NCI-H1930 (cell line): ENCODE measurements around the gene FAM241A.
A peak's percentile ranks its signal among the peaks of the same experiment; 100 is the strongest.
"Not testable (repeated sequence)": the region's sequence is repeated elsewhere in the genome, so short reads cannot be mapped to it uniquely, and the experiment has no call there.

Experiments
- DNase-seq, 2 experiments: peaks; one replicate each; lab custom pipeline; 2025; lab: John Stamatoyannopoulos, UW

The FAM241A gene

DNA sequence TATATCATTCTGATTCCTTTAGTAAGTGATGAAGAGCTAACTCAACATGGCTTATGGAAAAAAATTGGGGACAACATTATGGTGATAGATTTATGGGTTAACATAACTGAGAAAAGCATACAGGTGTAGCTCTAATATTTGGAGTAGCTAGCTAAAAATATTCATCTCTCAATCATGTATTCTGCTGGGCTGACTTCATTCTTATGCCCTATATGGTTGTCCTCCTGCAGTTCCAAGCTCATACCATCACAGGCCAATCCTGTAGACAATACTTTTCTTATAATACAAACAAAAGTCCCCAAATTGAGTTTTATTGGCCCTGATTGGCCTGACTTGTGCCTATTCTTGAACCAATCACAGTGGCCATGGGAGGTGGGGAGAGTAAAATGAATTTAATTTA is 6.7 kb upstream of the FAM241A start:
- DNase-seq: no peak

DNA sequence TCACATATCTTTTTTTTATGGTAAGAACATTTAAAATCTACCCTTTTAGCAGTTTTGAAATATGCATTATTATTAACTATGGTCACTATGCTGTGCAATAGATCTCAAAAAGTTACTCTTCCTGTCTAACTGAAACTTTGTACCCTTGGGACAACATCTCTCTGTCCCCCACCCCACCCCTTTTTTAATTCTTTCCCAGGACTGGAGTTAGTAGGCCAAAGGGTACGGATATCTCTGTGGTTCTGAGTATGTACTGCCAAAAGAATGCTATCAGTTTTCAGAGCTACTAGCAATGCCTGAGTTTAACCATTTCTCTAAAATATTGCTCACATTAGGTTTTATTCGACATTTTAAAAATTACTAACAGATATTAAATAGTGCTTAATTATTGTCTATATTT is 4.7 kb upstream of the FAM241A start:
- DNase-seq: no peak

DNA sequence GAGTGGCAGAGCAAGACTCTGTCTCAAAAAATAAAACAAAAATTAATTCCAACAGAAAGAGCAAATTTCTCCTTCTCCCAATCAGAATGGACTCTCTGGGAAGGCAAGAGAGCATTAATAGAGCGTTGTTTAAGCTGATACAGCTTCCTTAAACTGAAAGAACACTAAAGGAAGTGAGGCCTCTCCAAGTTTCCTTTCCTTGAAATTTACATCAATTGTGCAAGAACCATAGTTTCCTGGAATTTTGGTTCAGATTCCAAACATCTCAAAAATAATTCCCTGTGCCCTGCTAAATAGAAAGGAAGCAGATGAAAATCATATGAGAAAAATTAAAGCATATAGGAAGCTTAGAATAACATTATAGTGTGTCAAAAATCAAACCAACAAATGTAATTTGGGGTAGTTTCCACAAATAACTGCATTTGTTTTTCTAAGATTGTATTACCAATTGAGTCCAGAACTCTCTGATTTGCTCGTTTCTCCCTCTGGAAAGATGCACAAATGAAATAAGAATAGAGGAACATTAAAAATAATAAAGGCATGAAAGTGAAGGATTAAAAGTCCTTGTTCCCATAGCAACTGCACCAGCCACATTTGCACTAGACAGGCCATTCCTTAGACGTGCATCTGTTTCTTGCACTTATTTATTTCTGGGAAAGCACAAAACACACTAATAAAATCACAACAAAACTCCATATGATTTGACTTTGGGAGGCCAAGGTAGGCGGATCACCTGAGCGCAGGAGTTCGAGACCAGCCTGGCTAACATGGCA is 3.7 kb upstream of the FAM241A start:
- DNase-seq: no peak

DNA sequence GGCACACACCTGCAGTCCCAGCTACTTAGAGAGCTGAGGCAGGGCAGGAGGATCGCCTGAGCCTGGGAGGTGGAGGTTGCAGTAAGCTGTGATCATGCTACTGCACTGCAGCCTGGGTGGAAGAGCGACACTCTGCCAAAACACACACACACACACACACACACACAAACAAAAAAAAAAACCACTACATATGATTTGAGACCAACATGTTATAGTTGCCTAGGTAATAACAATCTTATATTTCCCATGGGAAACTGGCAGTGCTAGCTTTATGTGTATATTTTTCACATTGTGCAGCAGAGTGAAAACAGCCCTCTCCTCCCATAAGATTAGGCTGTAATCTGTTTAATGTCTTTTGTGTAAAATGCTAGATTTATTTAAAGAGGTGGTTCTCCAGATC is 3.1 kb upstream of the FAM241A start:
- DNase-seq: no peak

DNA sequence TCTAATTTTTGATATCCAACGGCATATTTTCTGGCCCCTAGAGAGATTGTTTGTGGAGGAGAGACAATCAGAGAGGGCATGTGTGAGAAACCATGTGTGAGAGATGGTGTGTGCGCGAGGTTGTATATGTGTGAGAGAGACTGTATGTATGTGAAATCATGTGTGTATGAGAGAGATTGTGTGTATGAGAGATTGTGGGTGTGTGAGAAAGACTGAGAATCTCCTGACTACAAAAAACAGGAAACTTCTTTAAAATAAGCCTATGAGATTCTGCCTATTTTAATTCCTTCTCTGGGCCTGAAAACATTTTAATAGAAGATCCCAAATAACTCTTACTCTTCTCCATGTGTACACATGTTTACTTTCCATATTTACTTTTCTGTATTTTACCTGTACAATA is 1.5 kb upstream of the FAM241A start:
- DNase-seq: no peak

DNA sequence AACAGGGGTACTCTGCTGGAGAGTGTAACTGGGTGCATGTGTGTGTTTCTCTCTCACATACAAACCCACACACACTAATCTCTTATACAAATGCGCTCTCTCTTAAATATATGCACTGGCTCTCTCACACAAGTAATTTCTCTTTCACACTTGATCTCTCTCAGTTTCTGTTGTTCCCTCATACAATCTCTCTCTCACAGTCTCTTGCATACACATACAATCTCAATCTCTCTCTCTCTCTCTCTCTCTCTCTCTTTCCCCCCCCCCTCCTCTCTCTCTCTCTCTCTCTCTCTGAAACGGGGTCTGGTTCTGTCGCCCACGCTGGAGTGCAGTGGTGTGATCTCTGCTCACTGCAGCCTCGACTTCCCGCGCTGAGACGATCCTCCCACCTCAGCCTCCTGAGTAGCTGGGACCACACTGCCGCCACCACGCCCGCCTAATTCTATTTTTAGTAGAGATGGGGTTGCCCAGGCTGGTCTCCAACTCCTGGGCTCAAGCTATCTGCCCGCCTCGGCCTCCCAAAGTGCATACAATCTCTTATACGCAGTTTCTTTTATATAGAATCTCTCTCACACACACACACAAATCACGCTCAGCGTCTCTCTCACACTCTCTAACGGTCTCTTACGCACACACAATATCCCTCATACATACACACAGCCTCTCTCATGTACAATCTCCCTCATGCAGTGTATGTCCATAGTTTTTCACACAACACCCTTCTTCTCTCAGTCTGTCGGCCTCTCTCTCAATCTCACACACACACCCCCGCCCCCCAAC is 518 bp upstream of the FAM241A start:
- DNase-seq: no peak

DNA sequence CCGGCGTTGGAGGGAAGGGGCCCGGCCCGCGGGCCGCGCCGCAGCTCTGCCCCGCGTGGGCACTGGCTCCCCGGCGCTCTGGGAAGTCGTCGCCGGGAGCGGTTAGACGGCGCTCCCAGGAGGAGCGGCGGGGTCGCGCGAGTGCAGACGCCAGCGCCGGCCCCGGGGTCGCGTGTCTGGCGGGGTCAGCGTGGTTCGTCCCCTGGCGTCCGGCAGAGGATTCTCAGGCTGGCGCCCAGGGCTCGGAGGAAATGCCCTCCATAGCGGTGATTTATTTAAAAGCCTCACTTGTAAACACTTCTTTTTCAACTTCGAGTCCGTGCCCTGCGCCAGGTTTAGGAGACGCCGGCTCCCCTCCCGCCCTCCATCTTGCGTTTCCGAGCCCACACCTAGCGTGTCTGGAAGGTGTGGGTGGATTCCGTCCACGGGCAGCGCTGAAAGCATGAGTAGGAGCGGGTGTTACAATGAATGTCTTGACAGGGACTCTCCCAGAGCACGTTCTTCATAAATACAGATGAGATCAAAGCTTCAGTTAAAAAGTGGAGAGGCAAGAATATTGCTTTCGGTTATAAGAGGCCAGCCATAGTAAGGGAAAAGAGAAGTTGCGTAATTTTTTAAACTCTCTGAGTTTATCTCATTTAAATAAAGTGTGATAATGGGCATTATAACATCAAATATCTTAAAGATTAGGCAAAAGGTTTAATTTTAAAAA is 692 bp downstream of the FAM241A start:
- DNase-seq: peak in 1 of 2 experiments; percentile 2

DNA sequence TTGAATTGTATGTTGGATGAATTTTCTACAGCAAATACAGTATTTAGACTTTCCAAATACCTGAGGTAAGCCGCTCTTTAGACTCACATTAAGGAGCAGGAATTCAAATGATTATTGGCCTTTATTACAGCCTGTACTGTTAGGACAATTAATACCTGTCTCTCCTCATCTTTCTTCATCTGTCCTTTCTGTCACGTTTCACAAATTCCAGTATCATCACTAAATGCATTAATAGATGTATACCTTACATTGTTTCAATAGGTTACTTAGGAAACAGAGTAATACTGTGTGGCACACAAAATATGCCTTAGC is 1.2 kb downstream of the FAM241A start:
- no peak for DNase-seq

DNA sequence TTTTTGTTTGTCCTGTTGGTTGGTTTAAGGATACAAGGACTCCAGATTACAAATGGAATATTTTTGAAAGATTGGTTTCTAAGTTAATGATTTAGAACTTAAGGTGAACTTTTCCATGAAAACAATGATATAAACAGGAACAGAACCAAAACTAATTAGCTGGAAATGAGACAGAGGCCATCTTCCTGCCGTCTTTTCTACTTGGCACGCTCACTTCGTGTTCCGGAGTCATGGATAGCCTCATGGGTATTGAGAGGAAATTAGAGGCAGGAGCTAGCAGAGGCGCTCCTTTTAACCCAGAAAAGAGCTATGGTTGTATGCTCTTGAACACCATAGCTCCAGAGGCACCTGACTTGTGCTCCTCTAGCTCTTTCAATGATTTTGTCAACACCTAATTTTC is 2.4 kb downstream of the FAM241A start:
- no peak for DNase-seq

DNA sequence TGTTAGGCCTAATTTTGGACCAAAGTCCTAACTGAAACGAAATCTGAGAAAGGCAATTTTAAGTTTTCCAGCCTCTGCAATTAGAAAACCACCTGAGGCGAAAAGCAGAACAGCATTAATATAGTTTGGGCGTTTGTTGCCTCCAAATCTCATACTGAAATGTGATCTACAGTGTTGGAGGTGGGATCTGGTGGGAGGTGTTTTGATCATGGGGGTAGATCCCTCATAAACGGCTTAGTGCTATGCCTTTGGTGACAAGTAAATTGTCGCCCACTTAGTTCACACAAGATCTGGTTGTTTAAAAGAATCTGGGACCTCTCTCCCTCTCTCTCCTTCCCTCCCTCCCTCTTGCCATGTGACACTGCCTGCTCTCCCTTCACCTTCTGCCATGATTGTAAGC is 5.7 kb downstream of the FAM241A start:
- DNase-seq: no peak

DNA sequence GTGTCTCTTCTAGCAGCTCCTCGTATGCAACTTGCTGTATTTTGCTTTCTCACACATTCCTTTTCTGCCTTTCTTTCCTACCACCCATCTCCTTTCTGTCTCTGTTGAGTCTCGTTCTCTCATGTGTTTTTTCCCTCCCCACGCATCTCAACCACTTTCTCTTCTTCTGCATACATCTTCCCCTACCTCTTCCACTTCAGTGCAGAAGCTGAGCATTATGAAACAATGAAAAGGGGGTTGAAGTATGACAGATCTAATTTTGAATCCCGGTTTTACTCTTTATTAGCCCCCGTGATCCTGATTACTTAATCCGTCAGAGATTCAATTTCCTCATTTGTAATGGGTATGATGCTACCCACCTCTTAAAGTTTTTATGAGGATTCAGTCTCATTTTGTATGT is 7.3 kb downstream of the FAM241A start:
- no peak for DNase-seq

DNA sequence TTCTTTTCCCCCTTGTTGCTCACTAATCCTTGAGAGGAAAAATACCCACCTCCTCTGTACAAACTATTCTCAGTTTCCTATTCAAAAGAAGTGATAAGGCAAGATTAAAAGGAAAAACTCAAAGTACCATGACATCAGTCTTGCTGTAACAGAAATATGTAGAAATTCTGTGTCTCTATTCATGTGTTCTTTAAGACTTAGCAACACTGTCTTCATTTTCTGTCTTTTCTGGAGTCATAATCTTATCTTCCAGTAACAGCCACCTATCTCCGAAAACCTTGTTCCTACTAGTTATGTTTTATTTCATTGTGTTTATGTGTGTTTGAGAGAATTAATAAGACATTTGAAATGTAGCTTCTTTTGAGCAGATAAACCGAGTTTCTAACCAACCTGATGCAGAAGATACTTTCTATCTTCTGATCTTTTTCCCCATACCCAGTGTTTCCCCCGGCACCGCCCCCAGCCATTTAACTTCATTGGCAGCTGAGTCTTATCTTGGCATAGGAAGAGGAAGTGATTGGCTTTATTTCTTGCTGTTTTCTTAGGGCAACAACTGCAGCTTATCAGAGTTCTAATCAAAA is 8.0 kb downstream of the FAM241A start:
- DNase-seq: no peak

DNA sequence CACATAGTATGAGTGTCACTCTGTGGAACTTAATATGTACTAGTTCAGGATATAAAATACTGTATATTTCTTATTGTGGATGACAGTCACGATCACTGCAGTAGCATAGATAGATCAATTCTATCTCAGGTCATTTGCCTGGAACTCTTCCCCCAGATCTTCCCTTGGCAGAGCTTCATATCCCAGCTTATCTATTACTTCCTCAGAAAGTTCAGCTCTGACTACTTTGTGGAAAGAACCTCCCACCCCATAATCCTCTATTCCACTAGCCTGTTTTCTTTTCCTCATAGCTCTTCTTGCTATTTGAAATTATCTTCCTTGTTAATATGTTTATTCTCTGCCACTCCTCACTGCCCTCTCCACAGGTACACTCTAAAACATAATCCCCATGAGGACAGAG is 10.9 kb downstream of the FAM241A start:
- no peak for DNase-seq

DNA sequence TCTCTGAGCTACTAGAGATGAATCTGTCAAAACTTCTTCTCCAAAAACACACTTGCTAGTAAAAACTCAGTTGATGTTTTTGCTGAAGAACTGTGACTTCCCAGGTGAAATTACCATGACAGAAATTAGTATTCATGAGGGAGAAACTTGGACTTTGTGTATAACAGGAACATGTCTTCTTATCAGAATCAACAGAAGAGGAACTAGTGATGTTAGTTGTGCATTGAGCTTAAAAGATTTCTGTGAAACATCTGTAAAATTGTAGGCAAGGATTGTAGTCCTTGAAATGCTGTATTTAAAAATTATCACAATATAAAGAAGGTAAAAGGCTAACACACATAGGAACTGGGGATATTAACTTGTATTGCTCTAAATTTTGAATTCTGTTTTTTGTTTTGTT is 11.3 kb downstream of the FAM241A start:
- DNase-seq: no peak

DNA sequence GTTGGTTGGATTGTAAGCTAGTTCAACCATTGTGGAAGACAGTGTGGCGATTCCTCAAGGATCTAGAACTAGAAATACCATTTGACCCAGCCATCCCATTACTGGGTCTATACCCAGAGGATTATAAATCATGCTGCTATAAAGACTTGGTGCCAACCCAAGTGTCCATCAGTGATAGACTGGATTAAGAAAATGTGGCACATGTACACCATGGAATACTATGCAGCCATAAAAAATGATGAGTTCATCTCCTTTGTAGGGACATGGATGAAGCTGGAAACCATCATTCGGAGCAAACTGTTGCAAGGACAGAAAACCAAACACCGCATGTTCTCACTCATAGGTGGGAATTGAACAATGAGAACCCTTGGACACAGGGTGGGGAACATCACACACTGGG is 18.5 kb downstream of the FAM241A start:
- not testable (repeated sequence) for DNase-seq

DNA sequence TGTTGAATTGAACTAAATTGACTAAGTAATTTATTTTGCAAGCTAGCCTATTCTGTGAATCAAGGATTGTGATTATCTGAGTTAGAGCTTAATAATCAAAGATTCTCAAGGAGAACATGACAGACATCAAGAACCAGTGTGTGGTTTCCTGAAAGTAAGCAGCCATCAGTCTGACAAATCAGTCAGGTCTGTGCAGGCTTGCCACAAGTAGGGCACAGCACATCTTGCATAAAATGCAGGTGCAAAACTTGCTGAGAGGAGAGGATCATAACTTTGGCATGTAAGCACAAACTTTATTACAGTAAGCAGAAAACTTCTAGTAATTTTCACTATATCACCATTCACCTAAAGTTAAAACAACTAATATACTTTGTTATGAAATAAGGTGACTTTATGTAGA is 22.5 kb downstream of the FAM241A start:
- DNase-seq: no peak

DNA sequence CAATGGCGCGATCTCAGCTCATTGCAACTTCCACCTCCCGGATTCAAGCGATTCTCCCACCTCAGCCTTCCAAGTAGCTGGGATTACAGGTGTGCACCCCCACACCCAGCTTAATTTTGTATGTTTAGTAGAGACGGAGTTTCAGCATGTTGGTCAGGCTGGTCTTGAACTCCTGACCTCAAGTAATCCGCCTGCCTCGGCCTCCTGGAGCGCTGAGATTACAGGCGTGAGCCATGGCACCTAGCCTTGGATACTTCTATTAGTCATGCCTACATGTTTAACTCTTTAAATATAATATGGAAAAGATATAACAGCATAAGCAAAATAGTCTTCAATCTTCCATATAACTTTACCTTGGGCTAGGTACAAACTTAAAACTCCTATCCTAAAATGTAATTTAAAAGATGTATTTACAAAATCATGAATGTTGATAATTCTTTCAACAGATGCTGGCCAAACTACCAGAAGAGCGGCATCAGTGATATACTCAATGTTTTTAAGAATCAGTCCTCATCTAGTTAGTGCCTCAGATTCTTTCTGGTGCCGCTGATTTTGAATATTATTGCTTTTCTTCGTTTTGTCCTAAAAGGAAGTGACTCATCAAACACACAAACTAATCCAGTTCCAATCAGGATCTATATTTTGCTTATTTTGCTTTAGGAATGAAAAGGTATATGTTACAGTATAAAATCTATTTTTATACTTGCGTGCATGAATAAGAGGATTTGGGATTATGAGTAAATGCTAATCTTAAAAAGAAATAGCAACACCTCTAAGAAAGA is 23.7 kb downstream of the FAM241A start:
- DNase-seq: no peak

DNA sequence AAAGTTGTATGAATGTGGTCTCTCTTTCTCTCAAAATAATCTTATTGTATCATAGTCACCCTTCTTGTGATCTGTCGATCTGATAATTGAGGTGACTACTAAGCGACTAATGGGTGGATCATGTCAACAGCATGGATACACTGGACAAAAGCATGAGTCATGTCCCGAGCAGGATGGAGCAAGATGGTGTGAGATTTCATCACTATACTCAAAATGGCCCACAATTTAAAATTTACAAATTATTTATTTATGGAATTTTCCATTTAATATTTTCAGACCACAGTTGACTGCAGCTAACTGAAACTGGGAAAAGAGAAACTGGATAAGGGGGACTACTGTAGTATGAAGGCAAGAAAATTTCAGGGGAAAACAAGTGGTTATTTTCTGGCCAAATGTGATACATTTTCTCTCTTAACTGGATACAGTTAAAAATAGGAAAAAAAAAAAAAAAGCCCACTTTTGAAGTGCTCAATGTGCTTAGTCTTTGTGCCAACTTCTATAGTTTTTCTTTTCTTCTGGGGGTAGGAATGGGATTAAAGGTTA is 25.3 kb downstream of the FAM241A start:
- DNase-seq: no peak

DNA sequence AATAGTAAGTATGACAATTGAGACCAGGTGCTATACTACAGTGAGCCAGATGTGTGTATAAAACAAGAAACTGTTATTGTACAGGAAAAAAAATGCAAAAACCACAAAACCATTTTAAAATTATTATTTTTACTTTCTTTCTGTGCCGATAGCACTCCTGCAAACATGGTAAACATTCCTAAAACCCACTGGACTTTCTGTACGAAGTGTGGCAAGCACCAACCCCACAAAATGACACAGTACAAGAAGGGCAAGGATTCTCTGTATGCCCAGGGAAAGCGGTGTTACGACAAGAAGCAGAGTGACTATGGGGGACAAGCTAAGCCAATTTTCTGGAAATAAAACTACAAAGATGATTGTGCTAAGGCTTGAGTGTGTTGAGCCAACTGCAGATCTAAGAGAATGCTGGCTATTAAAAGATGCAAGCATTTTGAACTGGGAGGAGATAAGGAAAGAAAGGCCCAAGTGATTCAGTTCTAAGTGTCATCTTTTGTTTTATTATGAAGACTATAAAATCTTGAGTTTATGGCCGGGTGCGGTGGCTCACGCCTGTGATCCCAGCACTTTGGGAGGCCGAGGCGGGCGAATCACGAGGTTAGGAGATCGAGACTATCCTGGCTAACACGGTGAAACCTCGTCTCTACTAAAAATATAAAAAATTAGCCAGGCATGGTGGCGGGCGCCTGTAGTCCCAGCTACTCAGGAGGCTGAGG is 26.0 kb downstream of the FAM241A start:
- DNase-seq: not testable (repeated sequence)

DNA sequence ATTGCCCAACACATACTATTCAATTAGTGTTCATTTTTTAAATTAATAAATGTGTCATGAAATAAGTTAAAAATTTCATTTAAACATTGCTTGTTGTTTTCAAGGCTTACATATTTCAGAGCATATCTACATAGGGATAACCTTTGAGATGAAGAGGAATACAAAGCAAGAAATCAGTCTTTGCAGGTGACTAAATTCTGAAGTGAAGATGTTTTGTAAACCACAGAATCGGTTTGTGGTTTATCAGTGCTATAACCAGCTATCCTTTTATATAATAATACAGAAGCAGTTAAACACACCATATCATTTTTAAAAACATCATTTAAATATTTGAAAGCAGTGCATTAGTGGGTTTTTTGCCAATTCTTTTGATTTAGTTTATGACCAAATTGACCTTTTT is 26.9 kb downstream of the FAM241A start:
- no peak for DNase-seq
